ENCODE data around the gene ITGB1BP1. TPM values are rescaled to one million over a fixed set of nuclear protein-coding genes. Genes with fewer than 3 reads are reported as not detected.

The ITGB1BP1 gene
- total RNA-seq, 2 experiments from 2014 or later = 54.0 to 102 TPM

- Histone ChIP-seq H3K4me1 (ENCODE audit: insufficient read depth, low read length, poor library complexity, severe bottlenecking) (peaks cover 19% of the 10 kb centered on the region), H3K4me3 (ENCODE audit: low read depth, low read length, poor library complexity, severe bottlenecking) (no peak overlapping the region), H2AFZ (ENCODE audit: low read length) (no peak overlapping the region), H3K4me2 (ENCODE audit: low read length) (no peak overlapping the region), H3K79me2 (ENCODE audit: insufficient read depth, low read depth, low read length) (no peaks in the 10 kb centered on the region), H4K20me1 (ENCODE audit: insufficient read depth, low read length) (no peaks in the 10 kb centered on the region), H3K9me2 (ENCODE audit: insufficient read depth, low read length) (no peaks in the 10 kb centered on the region), H3K27ac (ENCODE audit: low read depth, low read length, poor library complexity, severe bottlenecking) (no peak overlapping the region), H3K9me3 (ENCODE audit: low read length) (no peaks in the 10 kb centered on the region), H3K36me3 (ENCODE audit: insufficient read depth, low read length) (peaks cover 86% of the 10 kb centered on the region)
- TF ChIP-seq CTCF (conservative IDR thresholded peaks at IDR 0.05; ENCODE audit: low read length) = no peak
- TF ChIP-seq EZH2phosphoT487 (IDR thresholded peaks at IDR 0.05; ENCODE audit: borderline replicate concordance, low read depth, low read length) = no peak
- DNase-seq (ENCODE audit: low spot score) = no peak
- intact Hi-C loops (cut with micrococcal nuclease; ENCODE audit: unreplicated experiment) = no loop called here
- BruUV-seq (replicated peaks) = no TSS peak
- CTCF ChIA-PET (ENCODE audit: unreplicated experiment) = no interaction called here
- POLR2A ChIA-PET = interaction anchor here (0.9 to 1.3 kb wide), 2 partner anchors 18 to 21 kb away, joined by 3 read pairs; no protein-coding TSS in a partner anchor
Measured at GRCh38 chr2:9462313-9462712, 39.0 kb upstream of the ITGB1BP1 start.

GRCh38 chr2:9461079-9461478, 37.8 kb upstream of the ITGB1BP1 start:
- Histone ChIP-seq H3K4me2 (ENCODE audit: low read length) (no peak overlapping the region), H3K27ac (ENCODE audit: low read depth, low read length, poor library complexity, severe bottlenecking) (no peak overlapping the region), H3K9me3 (ENCODE audit: low read length) (no peaks in the 10 kb centered on the region), H4K20me1 (ENCODE audit: insufficient read depth, low read length) (no peaks in the 10 kb centered on the region), H3K4me1 (ENCODE audit: insufficient read depth, low read length, poor library complexity, severe bottlenecking) (peaks cover 19% of the 10 kb centered on the region), H3K36me3 (ENCODE audit: insufficient read depth, low read length) (peaks cover 90% of the 10 kb centered on the region), H2AFZ (ENCODE audit: low read length) (no peak overlapping the region), H3K9me2 (ENCODE audit: insufficient read depth, low read length) (no peaks in the 10 kb centered on the region), H3K4me3 (ENCODE audit: low read depth, low read length, poor library complexity, severe bottlenecking) (no peak overlapping the region), H3K79me2 (ENCODE audit: insufficient read depth, low read depth, low read length) (no peaks in the 10 kb centered on the region)
- BruUV-seq (replicated peaks) = no TSS peak
- intact Hi-C loops (cut with micrococcal nuclease; ENCODE audit: unreplicated experiment) = no loop called here
- no peak for TF ChIP-seq EZH2phosphoT487 (IDR thresholded peaks at IDR 0.05; ENCODE audit: borderline replicate concordance, low read depth, low read length)
- no peak for DNase-seq (ENCODE audit: low spot score)
- ChIA-PET CTCF (ENCODE audit: unreplicated experiment) (no interaction called here), POLR2A (interaction anchor here (0.7 kb wide), 2 partner anchors 287 to 917 kb away, joined by 3 to 4 read pairs; no protein-coding TSS in a partner anchor)

GRCh38 chr2:9460441-9461017, 37.2 kb upstream of the ITGB1BP1 start:
- Histone ChIP-seq H3K27ac (ENCODE audit: low read depth, low read length, poor library complexity, severe bottlenecking) (no peak overlapping the region), H4K20me1 (ENCODE audit: insufficient read depth, low read length) (no peaks in the 10 kb centered on the region), H2AFZ (ENCODE audit: low read length) (no peak overlapping the region), H3K36me3 (ENCODE audit: insufficient read depth, low read length) (peaks cover 88% of the 10 kb centered on the region), H3K4me2 (ENCODE audit: low read length) (no peak overlapping the region), H3K79me2 (ENCODE audit: insufficient read depth, low read depth, low read length) (no peaks in the 10 kb centered on the region), H3K9me3 (ENCODE audit: low read length) (no peaks in the 10 kb centered on the region), H3K4me1 (ENCODE audit: insufficient read depth, low read length, poor library complexity, severe bottlenecking) (peaks cover 19% of the 10 kb centered on the region), H3K9me2 (ENCODE audit: insufficient read depth, low read length) (no peaks in the 10 kb centered on the region), H3K4me3 (ENCODE audit: low read depth, low read length, poor library complexity, severe bottlenecking) (no peak overlapping the region)
- TF ChIP-seq EZH2phosphoT487 (IDR thresholded peaks at IDR 0.05; ENCODE audit: borderline replicate concordance, low read depth, low read length) = no peak
- no peak for TF ChIP-seq CTCF (conservative IDR thresholded peaks at IDR 0.05; ENCODE audit: low read length)
- intact Hi-C loops (cut with micrococcal nuclease; ENCODE audit: unreplicated experiment) = no loop called here
- DNase-seq (ENCODE audit: low spot score) = no peak
- ChIA-PET POLR2A (interaction anchor here (0.7 kb wide), 1 partner anchor 288 kb away, joined by 3 read pairs; no protein-coding TSS in a partner anchor), CTCF (ENCODE audit: unreplicated experiment) (no interaction called here)
- no TSS peak for BruUV-seq (replicated peaks)

All from OCI-LY7 (cell line).